NCI-H460 (cell line): ENCODE results near the gene CCDC51. TPM values are rescaled to one million over a fixed set of nuclear protein-coding genes. Genes with fewer than 3 reads are reported as not detected.
"Not testable (repeated sequence)": the region's sequence is repeated elsewhere in the genome, so short reads cannot be mapped to it uniquely, and the experiment has no call there.

Experiments
- DNase-seq: peaks from one replicate; pipeline ENCODE4 v3.0.0-alpha.2; 2016; ENCODE audit warnings: low read depth; ENCODE audit errors: extremely low read depth
- polyA plus RNA-seq: library from polyadenylated mRNA; depleted of rRNA; stranded (reverse); fragments of >200 nt; gene quantifications from 2 replicates; pipeline ENCODE4 v1.2.3, GENCODE V29; 2014; cell fraction: nucleus; rRNA removed
- total RNA-seq: library from RNA; depleted of rRNA; stranded (reverse); fragments of >200 nt; shearing (Covaris generic); gene quantifications from 2 replicates; pipeline ENCODE4 v1.2.3, GENCODE V29; 2014; rRNA removed

Gene CCDC51, protein sequence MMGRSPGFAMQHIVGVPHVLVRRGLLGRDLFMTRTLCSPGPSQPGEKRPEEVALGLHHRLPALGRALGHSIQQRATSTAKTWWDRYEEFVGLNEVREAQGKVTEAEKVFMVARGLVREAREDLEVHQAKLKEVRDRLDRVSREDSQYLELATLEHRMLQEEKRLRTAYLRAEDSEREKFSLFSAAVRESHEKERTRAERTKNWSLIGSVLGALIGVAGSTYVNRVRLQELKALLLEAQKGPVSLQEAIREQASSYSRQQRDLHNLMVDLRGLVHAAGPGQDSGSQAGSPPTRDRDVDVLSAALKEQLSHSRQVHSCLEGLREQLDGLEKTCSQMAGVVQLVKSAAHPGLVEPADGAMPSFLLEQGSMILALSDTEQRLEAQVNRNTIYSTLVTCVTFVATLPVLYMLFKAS
- 16.2 and 20.5 TPM in 2 replicates for total RNA-seq
- 29.3 and 33.1 TPM in 2 replicates for polyA plus RNA-seq

DNA sequence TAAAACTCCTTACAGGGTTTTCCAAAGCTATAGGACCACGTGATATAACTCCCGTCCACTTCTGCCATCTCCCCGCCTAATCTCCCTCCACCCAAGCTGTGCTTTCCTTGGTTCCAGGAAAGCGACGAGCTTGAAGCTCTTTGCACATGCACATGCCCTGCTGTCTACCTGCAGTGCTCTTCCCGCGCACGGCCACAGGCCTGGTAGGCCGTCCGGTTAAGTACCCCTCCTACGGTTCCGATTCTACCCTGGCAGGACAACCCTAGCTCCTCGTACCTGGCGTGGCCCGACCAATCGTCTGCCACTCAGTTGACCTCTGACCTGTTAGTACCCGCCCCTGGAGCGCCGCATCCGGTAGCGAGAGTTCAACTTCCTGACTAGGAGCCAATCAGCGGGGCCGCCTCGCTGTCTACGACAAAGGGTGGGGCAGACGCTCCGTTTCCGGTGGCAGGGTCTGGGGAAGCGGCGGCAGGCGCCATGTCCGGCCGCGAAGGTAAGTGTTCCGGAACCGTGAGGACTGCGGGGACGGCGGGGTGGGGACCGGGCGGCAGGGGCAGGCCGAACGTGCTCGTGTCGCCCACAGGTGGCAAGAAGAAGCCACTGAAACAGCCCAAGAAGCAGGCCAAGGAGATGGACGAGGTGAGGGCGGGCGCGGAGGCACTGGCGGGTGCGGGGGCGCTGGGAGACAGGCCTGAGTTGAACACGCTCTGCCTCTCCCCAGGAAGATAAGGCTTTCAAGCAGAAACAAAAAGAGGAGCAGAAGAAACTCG lies at the start of gene CCDC51, which contains the start of gene TMA7:
Gene CCDC51, minus strand, starts transcription at position 300 of the 770 bp plus-strand sequence. CDS start 4,991 bp downstream, outside the sequence.
Gene TMA7, plus strand, starts transcription at position 438 of the 770 bp plus-strand sequence. Its CDS starts 40 bp downstream, at position 478.
- DNase-seq: peak; percentile 92

DNA sequence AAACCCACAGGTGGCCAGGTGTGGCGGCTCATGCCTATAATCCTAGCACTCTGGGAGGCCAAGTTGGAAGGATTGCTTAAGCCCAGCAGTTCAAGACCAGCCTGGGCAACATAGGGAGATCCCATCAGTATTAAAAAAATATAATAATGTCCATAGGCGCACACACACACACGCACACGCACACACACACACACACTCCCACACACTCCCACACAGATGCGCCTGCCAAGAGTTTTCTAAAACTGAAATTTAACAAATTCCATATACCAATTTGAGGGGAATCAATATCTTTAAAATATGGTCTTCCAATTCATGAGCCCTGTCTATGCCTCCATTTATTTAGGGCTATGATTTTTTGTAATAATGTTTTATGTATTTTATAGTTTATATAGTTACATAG lies 47.0 kb upstream of the CCDC51 start:
- DNase-seq: no peak

DNA sequence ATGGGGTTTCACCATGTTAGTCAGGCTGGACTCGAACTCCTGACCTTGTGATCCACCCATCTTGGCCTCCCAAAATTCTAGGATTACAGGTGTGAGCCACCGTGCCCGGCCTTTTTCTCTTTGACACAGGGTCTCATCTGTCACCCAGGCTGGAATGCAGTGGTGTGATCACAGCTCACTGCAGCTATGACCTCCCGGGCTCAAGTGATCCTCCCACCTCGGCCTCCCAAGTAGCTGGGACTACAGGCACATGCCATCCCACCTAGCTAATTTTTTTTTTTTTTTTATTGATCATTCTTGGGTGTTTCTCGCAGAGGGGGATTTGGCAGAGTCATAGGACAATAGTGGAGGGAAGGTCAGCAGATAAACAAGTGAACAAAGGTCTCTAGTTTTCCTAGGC lies 42.9 kb upstream of the CCDC51 start:
- not testable (repeated sequence) for DNase-seq

DNA sequence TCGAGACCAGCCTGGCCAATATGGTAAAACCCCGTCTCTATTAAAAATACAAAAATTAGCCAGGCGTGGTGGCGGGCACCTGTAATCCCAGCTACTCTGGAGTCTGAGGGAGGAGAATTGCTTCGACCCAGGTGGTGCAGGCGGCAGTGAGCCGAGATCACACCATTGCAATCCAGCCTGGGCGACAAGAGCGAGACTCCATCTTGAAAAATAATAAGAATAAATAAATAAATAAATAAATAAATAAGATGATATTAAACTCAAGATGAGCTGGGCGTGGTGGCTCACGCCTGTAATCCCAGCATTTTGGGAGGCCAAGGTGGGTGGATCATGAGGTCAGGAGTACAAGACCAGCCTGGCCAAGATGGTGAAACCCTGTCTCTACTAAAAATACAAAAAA lies 41.0 kb upstream of the CCDC51 start:
- not testable (repeated sequence) for DNase-seq

DNA sequence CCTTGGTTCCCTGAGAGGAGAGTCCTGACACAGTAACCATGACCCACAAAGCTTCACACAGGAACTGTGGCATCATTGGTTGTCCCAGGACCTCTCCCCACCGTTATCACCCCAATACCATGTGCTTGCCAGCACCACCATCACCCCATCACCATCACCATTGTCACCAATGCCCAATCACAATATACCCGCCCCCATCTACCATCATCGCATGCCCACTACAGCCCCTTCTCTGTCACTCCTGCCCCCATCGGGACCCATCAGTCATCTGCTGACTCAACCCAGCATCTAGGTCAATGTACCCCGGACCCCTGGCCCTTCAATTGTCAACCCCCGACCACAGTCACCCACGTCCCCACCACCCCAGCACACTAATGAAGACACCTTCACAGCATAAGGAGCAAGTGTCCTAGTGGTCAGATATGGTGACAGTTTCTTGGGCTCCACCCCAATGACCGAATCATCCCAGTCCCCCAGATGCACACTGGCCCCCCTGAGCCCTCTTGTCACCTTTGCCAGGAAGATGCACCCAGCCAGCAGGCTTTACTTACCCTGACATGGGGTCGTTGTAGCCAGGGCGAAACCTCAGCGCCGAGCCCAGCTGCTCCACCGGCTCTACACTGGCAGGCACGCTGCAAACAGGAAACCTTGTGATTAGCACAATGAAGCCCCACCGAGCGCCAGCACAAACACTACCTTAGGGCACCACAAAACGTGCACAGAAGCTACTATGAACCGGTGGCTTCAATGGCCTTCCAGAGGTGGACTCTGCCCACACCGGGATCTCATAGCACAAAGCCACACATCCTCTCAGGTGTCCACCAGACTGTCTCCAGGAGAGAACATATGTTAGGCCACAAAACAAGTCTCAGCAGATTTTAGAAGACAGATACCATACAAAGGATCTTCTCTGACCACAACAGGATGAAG lies 39.0 kb upstream of the CCDC51 start:
- no peak for DNase-seq

DNA sequence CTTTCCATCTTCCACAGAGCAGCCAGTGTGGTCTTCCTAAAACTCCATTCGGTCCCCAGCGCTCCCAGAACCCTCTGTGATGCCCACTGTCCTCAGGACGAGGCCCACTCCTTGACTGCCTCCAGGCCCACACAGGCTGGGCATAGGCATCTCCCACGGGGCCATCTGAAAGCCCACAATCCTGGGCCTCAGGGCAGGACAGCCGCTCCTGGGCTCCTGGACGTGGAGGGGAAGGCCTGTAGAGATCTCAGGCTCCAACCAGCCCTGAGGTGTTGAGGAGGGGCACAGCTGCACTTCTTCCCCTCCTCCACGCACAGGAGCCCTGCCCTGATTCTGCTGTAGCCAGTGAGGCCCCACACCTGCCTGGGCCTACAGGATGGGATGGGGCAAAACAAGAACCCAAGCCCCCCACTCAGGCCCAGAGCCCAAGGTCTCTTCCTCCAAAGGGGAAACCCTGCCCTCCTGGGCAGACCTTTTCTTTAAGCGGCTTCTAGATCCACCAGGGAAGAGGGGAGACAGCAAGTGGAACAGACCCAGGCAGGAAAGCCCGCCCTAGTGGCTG lies 38.1 kb upstream of the CCDC51 start:
- DNase-seq: no peak

DNA sequence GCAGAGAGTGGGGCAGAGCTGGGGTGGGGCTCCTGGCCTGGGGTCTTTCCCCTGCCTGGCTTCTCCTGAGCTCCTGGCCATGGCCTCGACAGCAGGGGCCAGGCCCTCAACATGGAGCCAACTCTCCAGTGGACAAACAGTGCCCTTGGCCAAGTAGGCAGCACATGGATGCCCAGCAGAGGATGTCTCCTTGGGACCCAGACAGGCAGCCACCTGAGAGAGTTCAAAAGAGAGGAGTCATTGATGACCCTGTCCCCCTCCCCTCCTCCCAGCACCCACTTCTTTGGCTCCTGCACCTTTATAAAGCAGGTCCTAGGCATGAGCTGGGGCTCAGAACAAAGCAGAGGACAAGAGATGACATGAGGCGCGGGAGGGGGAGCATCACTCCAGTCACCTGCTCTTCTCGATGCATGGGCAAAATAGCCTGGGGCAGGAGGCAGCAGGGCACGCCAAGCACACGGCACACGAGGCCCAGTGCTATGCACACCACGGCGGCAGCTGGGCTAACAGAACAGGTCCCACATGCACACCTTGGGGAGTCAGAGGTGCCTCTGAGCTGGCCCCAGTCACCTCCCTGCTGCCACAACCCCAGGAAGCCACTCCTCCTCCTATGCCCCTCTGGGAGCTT lies 36.6 kb upstream of the CCDC51 start:
- no peak for DNase-seq

DNA sequence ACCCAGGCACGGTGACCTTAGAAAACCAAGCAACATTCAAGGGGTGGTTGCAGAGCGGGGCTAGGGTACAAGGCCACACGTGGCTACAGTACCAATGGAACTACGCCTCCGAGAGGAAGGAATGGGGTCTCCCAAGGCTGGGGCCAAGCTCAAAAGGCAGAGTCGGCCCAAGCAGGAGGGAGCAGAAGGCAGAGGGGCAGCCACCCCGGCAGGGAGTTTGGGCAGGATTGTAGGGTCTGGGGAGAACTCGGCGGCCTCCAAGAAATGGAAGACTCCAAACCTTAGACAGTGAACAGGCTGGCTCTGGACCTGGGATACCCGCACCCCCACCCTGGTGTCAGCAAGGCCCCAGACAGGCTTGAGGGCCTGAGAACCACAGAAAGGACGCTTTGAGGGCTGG lies 35.3 kb upstream of the CCDC51 start:
- DNase-seq: no peak

DNA sequence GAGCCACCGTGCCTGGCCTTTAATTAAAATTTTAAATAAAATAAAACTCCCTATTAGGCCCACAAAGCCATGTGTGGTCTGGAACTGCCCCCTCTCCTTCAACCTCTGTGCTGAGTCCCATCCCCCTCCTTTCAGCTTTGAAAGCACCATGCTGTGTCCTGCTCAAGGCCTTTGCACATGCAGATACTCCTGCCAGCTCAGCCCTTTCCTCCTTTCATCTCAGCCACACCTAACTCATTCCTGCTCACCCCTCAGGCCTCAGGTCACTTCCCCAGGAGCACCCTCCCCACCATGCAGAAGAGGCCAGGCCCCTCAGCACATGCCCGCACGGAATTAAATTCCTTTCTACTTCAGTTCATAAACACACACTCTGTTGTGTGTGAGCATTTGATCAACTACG lies 34.7 kb upstream of the CCDC51 start:
- DNase-seq: no peak

DNA sequence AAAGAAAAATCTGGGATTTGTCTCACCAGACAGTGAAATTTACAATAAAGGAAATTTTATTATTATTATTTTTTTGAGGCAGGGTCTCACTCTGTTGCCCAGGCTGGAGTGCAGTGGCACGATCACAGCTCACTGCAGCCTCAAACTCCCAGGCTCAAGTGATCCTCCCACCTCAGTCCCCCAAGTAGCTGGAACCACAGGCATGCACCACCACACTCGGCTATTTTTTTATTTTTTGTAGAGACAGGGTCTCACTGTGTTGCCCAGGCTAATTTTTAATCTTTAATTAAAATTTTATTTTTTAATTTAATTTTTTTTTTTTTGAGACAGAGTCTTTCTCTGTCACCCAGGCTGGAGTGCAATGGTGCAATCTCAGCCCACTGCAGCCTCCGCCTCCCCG lies 34.1 kb upstream of the CCDC51 start:
- DNase-seq: not testable (repeated sequence)

DNA sequence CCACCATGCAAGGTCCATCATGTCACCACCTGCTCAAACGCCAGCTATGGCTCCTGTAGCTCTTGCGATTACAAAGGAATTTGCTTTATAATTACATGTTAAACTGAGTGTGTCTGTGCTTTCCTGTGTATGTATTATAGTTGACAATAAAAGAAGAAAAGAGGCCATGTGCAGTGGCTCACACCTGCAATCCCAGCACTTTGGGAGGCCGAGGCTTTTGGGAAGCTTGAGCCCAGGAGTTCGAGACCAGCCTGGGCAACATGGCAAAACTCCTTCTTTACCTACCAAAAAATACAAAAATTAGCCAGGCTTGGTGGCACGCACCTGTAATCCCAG lies 33.7 kb upstream of the CCDC51 start:
- no peak for DNase-seq

DNA sequence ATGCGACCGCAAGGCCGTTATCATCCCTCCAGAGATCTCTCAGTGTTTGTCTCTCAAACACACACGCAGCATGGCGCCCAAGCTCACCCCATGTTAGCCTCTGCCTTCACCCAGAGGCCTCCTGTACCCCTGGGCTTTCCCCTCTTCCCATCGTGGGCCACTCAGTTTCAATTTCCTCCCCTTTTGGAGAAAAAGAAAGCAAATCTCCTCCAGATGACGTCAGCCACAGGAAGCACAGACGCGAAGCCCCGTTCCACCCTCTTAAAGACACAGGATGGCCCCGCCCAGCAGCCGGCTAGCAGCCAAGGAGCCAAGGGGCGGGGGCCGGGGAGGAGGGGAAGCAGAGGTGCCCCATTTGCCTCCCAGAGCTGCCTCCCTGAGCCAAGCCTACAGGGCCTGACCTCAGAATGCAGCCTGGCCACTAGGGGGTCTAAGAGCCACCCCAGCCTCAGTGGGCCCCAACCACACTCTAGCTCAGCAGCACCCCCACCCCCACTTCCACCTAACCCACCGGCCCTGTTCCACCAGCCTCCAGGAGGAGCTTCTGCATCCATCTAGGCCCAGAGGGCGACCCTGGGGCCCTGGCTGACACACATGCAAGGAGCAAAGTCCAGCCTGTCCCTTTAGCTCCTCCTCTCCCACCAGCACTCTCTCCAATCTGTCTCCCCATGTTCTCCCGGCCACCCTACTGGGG lies 33.2 kb upstream of the CCDC51 start:
- peak; percentile 82 for DNase-seq

DNA sequence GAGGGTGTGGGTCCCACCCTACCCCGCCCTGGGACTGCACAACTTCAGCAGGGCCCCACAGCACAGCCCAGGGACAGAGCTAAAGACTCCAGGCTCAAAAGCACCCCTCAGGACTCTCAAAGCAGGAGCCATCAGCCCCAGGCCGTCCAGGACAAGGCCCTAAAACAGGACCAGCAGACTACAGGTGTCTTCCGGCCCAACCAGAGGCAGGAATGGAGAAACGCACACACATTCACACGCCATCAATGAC lies 32.7 kb upstream of the CCDC51 start:
- no peak for DNase-seq

DNA sequence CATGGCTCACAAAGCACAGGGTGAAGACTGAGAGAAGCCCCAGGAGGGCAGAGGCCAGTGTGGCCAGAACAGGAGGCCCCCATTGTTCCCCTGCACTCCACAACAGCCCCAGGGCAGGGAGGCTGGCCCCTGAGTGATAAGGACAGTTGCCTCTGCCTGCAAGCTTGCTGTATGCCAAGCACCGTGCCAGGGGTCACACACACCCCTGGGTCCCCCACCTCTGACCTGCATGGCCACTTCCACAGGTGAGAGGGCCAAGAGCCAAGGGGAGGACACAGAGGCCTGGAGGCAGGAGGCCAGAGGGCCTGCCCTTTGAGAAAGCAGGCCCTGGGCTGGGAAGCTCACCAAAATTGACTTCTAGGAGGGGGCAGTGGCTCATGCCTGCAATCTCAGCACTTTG lies 30.4 kb upstream of the CCDC51 start:
- DNase-seq: no peak

DNA sequence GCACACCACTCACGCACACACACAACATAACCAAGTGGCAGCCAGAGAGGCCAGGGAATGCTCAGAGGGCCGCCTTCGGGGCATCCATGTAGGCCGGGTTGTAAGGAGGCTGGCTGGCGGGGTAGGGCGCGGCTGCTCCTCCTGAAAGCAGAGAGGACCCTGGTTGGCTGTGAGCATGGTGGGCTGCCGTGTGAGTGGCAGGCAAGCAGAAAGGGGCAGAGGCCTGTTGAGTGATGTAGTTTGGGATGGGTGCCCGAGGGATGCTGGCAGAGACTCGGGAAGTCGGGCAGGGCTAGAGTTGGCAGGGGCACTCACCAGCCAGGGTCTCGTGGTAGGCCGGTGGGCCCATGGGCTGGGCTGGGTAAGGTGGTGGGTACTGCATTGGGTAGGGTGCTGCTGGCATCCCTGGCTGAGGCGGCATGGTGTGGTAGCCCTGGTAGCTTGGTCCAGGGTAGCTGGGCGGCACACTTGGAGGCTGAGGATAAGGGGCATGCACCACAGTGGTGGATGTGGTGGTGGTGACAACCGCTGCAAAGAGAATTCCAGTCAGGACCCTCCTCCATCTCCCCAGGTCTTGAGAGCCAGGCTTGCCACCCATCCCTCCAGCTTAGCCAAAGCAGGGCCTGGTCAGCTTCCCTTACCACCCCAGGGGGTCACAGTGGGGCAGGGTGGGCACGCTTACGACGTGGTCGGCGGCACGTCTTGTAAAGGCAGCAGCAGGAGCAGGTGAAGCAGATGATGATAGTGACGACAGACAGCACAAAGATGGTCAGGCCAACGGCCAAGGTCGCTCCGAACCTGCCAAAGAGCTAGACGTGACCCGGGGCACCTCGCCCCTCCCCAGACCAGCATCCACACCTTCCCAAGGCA lies 29.4 kb upstream of the CCDC51 start:
- no peak for DNase-seq

DNA sequence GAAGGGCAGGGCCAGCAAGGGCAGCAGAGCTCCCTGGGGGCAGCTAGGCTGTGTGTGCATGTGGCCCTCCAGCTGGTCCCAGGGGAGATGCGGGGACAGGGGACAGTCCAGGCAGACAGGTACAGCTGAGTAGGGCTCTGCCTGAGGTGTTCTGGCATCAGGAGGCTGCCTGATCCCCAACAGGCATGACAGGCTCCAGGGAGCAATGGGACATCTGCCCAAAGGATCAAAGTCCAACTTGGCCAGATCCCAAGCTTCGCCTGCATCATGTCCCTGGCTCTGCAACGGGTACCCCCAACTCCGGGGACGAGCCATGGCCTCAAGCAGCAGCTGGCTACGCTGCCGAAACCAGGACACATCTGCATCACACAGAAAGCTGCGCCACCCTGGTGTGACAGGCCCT lies 28.4 kb upstream of the CCDC51 start:
- DNase-seq: no peak

DNA sequence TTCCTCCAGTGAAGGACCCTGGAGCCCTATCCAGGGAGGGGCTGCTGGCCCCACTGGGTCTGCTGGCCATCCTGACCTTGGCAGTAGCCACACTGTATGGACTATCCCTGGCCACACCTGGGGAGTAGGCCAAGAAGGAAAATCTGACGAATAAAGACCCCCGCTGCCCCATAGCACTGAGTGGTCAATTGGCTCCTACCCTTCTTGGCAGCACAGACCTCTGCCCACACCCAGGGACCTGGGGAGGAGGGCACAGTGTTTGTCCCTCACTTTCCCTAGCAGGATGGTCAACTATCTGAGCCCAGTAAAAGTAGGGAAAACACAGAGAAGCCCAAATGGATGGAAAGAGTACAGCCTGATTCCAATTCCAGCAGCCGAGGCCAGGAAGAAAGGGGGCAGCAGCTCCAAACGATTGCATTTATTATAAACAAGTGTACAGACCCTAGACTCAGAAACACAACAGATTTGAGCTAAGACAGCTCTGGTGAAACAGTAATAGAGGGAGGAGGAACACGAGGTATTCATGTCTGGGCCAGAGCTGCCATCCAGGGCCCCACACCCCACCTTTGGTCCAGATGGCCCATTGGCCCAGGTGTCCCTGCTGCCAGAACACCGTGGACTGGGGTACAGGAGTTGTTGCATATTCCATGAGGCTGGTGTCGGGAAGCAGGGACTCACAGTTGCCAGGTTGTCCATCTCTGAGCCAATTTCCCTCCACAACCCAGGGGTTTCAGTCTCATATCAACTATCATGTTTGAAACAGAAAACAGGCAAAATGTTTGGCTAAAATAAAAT lies 27.8 kb upstream of the CCDC51 start:
- no peak for DNase-seq

DNA sequence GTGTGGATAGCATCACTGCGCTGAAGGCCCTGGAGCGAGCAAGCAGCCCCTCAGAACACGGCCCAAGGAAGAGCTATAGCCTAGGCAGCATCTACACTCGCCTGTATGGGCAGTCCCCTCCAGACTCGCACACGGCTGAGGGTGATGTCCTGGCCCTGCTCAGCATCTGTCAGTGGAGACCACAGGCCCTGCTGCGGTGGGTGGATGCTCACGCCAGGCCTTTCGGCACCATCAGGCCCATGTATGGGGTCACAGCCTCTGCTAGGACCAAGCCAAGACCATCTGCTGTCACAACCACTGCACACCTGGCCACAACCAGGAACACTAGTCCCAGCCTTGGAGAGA lies 27.2 kb upstream of the CCDC51 start:
- no peak for DNase-seq
